Endodermal cell (in vitro differentiated cells): ENCODE measurements around the gene PELI1. TPM values are rescaled to one million over a fixed set of nuclear protein-coding genes. Genes with fewer than 3 reads are reported as not detected.

Source experiments
- DNase-seq: peaks from one replicate; pipeline ENCODE4 v3.0.0-alpha.2; 2017
- H3K27ac ChIP-seq: 2 replicates; pipeline ENCODE4 v1.5.1; 2013; ENCODE audit warnings: mild to moderate bottlenecking, low read depth, low read length, moderate library complexity
- H3K27me3 ChIP-seq: 2 replicates; pipeline ENCODE4 v1.6.1; 2013; ENCODE audit warnings: mild to moderate bottlenecking, low read length, moderate library complexity; ENCODE audit not compliant: insufficient read depth, control insufficient read depth, poor library complexity, severe bottlenecking
- H3K36me3 ChIP-seq: 2 replicates; pipeline ENCODE4 v1.7.0; 2013; ENCODE audit warnings: mild to moderate bottlenecking, low read length, moderate library complexity; ENCODE audit not compliant: control insufficient read depth, insufficient read depth
- H3K4me1 ChIP-seq: one replicate; pipeline ENCODE4 v1.7.0; 2013; ENCODE audit warnings: low read length; ENCODE audit not compliant: control insufficient read depth, insufficient read depth
- H3K4me3 ChIP-seq: 2 replicates; pipeline ENCODE4 v1.5.1; 2013; ENCODE audit warnings: mild to moderate bottlenecking, low read length, moderate library complexity
- H3K9ac ChIP-seq: 2 replicates; pipeline ENCODE4 v1.6.1; 2013; ENCODE audit warnings: mild to moderate bottlenecking, low read length, moderate library complexity; ENCODE audit not compliant: poor library complexity, severe bottlenecking; ENCODE audit errors: extremely low read depth
- H3K9me3 ChIP-seq: 2 replicates; pipeline ENCODE4 v1.6.1; 2013; ENCODE audit warnings: mild to moderate bottlenecking, low read length, moderate library complexity; ENCODE audit not compliant: control insufficient read depth
- H3K27ac Mint-ChIP-seq: 2 replicates; pipeline ENCODE4 v1.8.0; 2020; ENCODE audit warnings: mixed read lengths
- H3K27me3 Mint-ChIP-seq: 2 replicates; pipeline ENCODE4 v1.8.0; 2021; ENCODE audit warnings: mild to moderate bottlenecking, mixed read lengths; ENCODE audit not compliant: insufficient read depth
- H3K36me3 Mint-ChIP-seq: 2 replicates; pipeline ENCODE4 v1.8.0; 2020; ENCODE audit warnings: low read depth, mixed read lengths
- H3K4me1 Mint-ChIP-seq: 2 replicates; pipeline ENCODE4 v1.8.0; 2020; ENCODE audit warnings: mixed read lengths
- H3K4me3 Mint-ChIP-seq: 2 replicates; pipeline ENCODE4 v1.8.0; 2020; ENCODE audit warnings: mild to moderate bottlenecking, moderate library complexity, mixed read lengths
- H3K9me3 Mint-ChIP-seq: 2 replicates; pipeline ENCODE4 v1.8.0; 2020; ENCODE audit warnings: mild to moderate bottlenecking, mixed read lengths
- WGBS, 2 experiments: methylation state at CpG; one replicate each; pipeline versions ENCODE4 v1.1.5 to v1.1.7; 2013; ENCODE audit warnings: missing lambda C conversion rate in 2 of 2, mixed read lengths in 1 of 2; ENCODE audit not compliant: insufficient coverage in 1 of 2, insufficient read length in 1 of 2; 5-methylcytosine and 5-hydroxymethylcytosine counted together
- total RNA-seq, 2 donors: library from RNA; stranded (reverse); fragmentation: NEBNext Ultra II Directional in 1 of 2; extraction: Animal tissue kit (Norgen Biotek cat#: 25700) in 1 of 2; gene quantifications; 2 replicates in 1 of 2; 3 replicates in 1 of 2; pipeline ENCODE4 v1.2.1, GENCODE V29; 2021
- TF ChIP-seq, protein P1 (sequence below): fragments of 200-600 bp; sonication (generic); conservative IDR thresholded peaks from 2 replicates; pipeline ENCODE4 v1.5.0; 2021; ENCODE audit warnings: antibody characterized with exemption, mild to moderate bottlenecking

Gene PELI1
- total RNA-seq, 2 donors from 2014 or later = 178 to 184 TPM

DNA sequence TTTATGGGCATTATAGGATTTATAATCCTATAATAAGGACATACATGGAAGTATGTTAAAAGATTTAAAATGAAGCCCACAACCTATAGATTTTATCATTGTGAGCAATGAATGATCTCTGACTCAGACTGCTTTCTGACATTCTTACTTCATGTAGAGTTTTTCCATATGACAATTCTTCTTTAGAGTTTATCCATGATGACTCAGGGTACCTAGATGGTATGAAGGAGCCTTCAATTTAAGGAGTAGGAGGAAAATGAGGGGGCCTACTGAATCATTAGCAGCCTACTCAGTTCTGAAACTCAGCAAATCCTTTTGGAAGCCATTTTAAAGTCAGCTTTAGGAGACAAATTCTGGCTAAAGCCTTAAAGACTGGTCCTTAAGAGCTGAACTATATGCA, 10.4 kb downstream of the PELI1 start:
- H3K9me3 ChIP-seq = no peaks in the 10 kb centered on the region
- no peak overlapping the region for H3K4me3 Mint-ChIP-seq
- H3K27ac ChIP-seq = no peak overlapping the region
- H3K4me1 Mint-ChIP-seq = peaks cover 57% of the 10 kb centered on the region
- no peak overlapping the region for H3K27ac Mint-ChIP-seq
- H3K36me3 ChIP-seq = peaks cover 38% of the 10 kb centered on the region
- H3K4me1 ChIP-seq = peaks cover 8% of the 10 kb centered on the region
- H3K27me3 Mint-ChIP-seq = no peaks in the 10 kb centered on the region
- no peak for DNase-seq
- no peak overlapping the region for H3K9ac ChIP-seq
- TF ChIP-seq, protein P1, sequence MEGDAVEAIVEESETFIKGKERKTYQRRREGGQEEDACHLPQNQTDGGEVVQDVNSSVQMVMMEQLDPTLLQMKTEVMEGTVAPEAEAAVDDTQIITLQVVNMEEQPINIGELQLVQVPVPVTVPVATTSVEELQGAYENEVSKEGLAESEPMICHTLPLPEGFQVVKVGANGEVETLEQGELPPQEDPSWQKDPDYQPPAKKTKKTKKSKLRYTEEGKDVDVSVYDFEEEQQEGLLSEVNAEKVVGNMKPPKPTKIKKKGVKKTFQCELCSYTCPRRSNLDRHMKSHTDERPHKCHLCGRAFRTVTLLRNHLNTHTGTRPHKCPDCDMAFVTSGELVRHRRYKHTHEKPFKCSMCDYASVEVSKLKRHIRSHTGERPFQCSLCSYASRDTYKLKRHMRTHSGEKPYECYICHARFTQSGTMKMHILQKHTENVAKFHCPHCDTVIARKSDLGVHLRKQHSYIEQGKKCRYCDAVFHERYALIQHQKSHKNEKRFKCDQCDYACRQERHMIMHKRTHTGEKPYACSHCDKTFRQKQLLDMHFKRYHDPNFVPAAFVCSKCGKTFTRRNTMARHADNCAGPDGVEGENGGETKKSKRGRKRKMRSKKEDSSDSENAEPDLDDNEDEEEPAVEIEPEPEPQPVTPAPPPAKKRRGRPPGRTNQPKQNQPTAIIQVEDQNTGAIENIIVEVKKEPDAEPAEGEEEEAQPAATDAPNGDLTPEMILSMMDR = no peak
- no peaks in the 10 kb centered on the region for H3K27me3 ChIP-seq
- peaks cover 16% of the 10 kb centered on the region for H3K36me3 Mint-ChIP-seq
- H3K9me3 Mint-ChIP-seq = no peaks in the 10 kb centered on the region
- H3K4me3 ChIP-seq = no peak overlapping the region

DNA sequence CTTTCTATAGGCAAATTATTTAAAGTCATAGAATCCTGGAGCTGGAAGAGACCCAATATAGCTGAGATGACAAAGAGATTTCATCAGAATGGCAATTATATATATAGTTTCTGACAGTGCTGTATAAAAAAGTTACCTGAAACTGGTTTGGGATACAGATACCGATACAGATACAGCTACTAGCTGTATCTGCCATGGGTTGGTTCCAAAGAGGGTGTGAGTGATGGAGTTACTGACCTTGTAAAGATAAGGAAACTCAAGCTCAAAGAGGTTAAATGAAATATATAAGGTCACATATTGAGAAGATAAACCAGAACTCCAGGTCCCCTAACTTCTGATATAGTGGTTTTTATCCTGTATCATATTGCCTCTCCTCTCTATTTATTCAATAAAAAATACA, 10.9 kb downstream of the PELI1 start:
- Mint-ChIP-seq H3K9me3 (no peaks in the 10 kb centered on the region), H3K27ac (no peak overlapping the region), H3K27me3 (no peaks in the 10 kb centered on the region), H3K4me1 (peaks cover 62% of the 10 kb centered on the region), H3K4me3 (no peak overlapping the region), H3K36me3 (peaks cover 16% of the 10 kb centered on the region)
- H3K4me1 ChIP-seq = peaks cover 8% of the 10 kb centered on the region
- no peaks in the 10 kb centered on the region for H3K9me3 ChIP-seq
- no peak overlapping the region for H3K9ac ChIP-seq
- H3K27ac ChIP-seq = no peak overlapping the region
- TF ChIP-seq, protein P1 = no peak
- H3K36me3 ChIP-seq = peaks cover 33% of the 10 kb centered on the region
- DNase-seq = no peak
- no peaks in the 10 kb centered on the region for H3K27me3 ChIP-seq
- H3K4me3 ChIP-seq = no peak overlapping the region
- 100% methylated on average over 1 of the region's 1 CpG for WGBS, 2 experiments

DNA sequence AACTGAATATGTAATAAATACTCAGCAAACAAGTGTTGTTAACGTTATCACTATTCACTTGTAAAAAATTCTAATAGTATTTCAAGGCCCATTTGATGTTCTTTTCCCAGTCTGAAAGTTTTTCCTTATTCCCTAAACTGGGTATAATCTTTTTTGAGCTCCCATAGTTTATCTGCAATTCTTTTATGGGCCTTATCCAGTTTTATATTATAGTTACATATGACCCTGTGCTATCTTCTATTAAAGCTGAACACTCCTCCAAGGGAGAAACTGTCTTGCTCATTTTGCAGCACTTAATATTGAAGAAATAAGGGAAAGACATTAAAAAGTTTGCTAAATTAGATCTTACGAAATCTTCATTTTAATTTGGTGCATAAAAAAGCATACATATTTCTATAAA, 13.9 kb downstream of the PELI1 start:
- Histone ChIP-seq H3K27me3 (no peaks in the 10 kb centered on the region), H3K36me3 (peaks cover 29% of the 10 kb centered on the region), H3K4me1 (peaks cover 8% of the 10 kb centered on the region), H3K9me3 (no peaks in the 10 kb centered on the region), H3K4me3 (peak overlapping the region; percentile 16), H3K27ac (no peak overlapping the region), H3K9ac (no peak overlapping the region)
- TF ChIP-seq, protein P1 = no peak
- H3K4me3 Mint-ChIP-seq = no peak overlapping the region
- no peaks in the 10 kb centered on the region for H3K9me3 Mint-ChIP-seq
- H3K4me1 Mint-ChIP-seq = peaks cover 47% of the 10 kb centered on the region
- no peaks in the 10 kb centered on the region for H3K27me3 Mint-ChIP-seq
- no peak overlapping the region for H3K27ac Mint-ChIP-seq
- no peak for DNase-seq
- 85 to 100% methylated on average over 1 of the region's 2 CpGs for WGBS, 2 experiments
- peaks cover 21% of the 10 kb centered on the region for H3K36me3 Mint-ChIP-seq
